Neural progenitor cell (in vitro differentiated cells): ENCODE measurements around the gene POLR2C. TPM values are rescaled to one million over a fixed set of nuclear protein-coding genes. Genes with fewer than 3 reads are reported as not detected.
A peak's percentile ranks its signal among the peaks of the same experiment; 100 is the strongest.

ENCODE experiments used
- DNase-seq: peaks from one replicate; pipeline ENCODE4 v3.0.0-alpha.2; 2016; ENCODE audit warnings: low spot score
- H2AFZ ChIP-seq: fragments of 200-600 bp; sonication (generic); replicated peaks from 2 replicates; pipeline ENCODE4 v1.6.1; 2016; ENCODE audit warnings: antibody characterized with exemption
- H3F3A ChIP-seq: fragments of 200-600 bp; sonication (generic); 2 replicates; pipeline ENCODE4 v1.6.1; 2016; ENCODE audit warnings: antibody characterized with exemption, low read depth
- H3K27ac ChIP-seq: fragments of 200-600 bp; sonication (generic); 2 replicates; pipeline ENCODE4 v1.5.1; 2016; ENCODE audit warnings: mild to moderate bottlenecking
- H3K27me3 ChIP-seq: fragments of 200-600 bp; sonication (generic); 2 replicates; pipeline ENCODE4 v1.6.1; 2016; ENCODE audit warnings: mild to moderate bottlenecking, moderate library complexity
- H3K36me3 ChIP-seq: fragments of 200-600 bp; sonication (generic); 2 replicates; pipeline ENCODE4 v1.5.1; 2016
- H3K4me1 ChIP-seq: fragments of 200-600 bp; sonication (generic); 2 replicates; pipeline ENCODE4 v1.6.1; 2016; ENCODE audit warnings: mixed run types
- H3K4me2 ChIP-seq: fragments of 200-600 bp; sonication (generic); 2 replicates; pipeline ENCODE4 v1.6.1; 2016
- H3K4me3 ChIP-seq: fragments of 200-600 bp; sonication (generic); 2 replicates; pipeline ENCODE4 v1.5.1; 2016
- H3K79me2 ChIP-seq: fragments of 200-600 bp; sonication (generic); 2 replicates; pipeline ENCODE4 v1.6.1; 2016; ENCODE audit warnings: low read depth
- H3K9ac ChIP-seq: fragments of 200-600 bp; sonication (generic); 2 replicates; pipeline ENCODE4 v1.6.1; 2016
- H3K9me3 ChIP-seq: fragments of 200-600 bp; sonication (generic); 2 replicates; pipeline ENCODE4 v1.5.1; 2016; ENCODE audit warnings: low read depth
- H4K20me1 ChIP-seq: fragments of 200-600 bp; sonication (generic); 2 replicates; pipeline ENCODE4 v1.6.1; 2016; ENCODE audit warnings: low read depth
- H3K27ac Mint-ChIP-seq: 3 replicates; pipeline ENCODE4 v1.8.0; 2021; ENCODE audit warnings: mixed read lengths
- H3K27me3 Mint-ChIP-seq: 2 replicates; pipeline ENCODE4 v1.8.0; 2022; ENCODE audit warnings: low read depth, mild to moderate bottlenecking, inconsistent platforms, moderate library complexity, mixed read lengths; ENCODE audit not compliant: insufficient read depth
- H3K36me3 Mint-ChIP-seq: 3 replicates; pipeline ENCODE4 v1.8.0; 2021; ENCODE audit warnings: mixed read lengths
- H3K4me1 Mint-ChIP-seq: 3 replicates; pipeline ENCODE4 v1.8.0; 2021; ENCODE audit warnings: mixed read lengths
- H3K4me3 Mint-ChIP-seq: 3 replicates; pipeline ENCODE4 v1.8.0; 2021; ENCODE audit warnings: mild to moderate bottlenecking, moderate library complexity, mixed read lengths
- H3K9me3 Mint-ChIP-seq: 3 replicates; pipeline ENCODE4 v1.8.0; 2020; ENCODE audit warnings: mixed read lengths
- CTCF ChIP-seq: fragments of 200-600 bp; sonication (generic); IDR thresholded peaks from 2 replicates; pipeline ENCODE4 v1.5.1; 2017; ENCODE audit warnings: antibody characterized with exemption, mild to moderate bottlenecking
- EZH2 ChIP-seq: fragments of 200-600 bp; sonication (generic); IDR thresholded peaks from 2 replicates; pipeline ENCODE4 v1.6.1; 2017; ENCODE audit warnings: antibody characterized with exemption, mild to moderate bottlenecking, moderate library complexity
- EZH2phosphoT487 ChIP-seq: fragments of 200-600 bp; sonication (generic); IDR thresholded peaks from 2 replicates; pipeline ENCODE4 v1.6.1; 2017; ENCODE audit warnings: antibody characterized with exemption
- total RNA-seq: library from RNA; depleted of rRNA; stranded (reverse); fragments of >200 nt; gene quantifications from 2 replicates; pipeline ENCODE4 v1.2.3, GENCODE V29; 2015; ENCODE audit warnings: low replicate concordance

POLR2C gene
- total RNA-seq, 1 donor from 2014 or later = 58.4 TPM

- Mint-ChIP-seq H3K9me3 (no peaks in the 10 kb centered on the region), H3K27me3 (peaks cover 10% of the 10 kb centered on the region), H3K4me1 (peaks cover 31% of the 10 kb centered on the region), H3K4me3 (no peak overlapping the region), H3K27ac (peak overlapping the region; percentile 39), H3K36me3 (peaks cover 2% of the 10 kb centered on the region)
- H3K9ac ChIP-seq = no peak overlapping the region
- H3K4me2 ChIP-seq = no peak overlapping the region
- H3K4me3 ChIP-seq = no peak overlapping the region
- H3K27me3 ChIP-seq = no peaks in the 10 kb centered on the region
- H3K36me3 ChIP-seq = no peaks in the 10 kb centered on the region
- peaks cover 11% of the 10 kb centered on the region for H3K4me1 ChIP-seq
- no peak overlapping the region for H3K27ac ChIP-seq
- no peak overlapping the region for H2AFZ ChIP-seq
- no peaks in the 10 kb centered on the region for H3K9me3 ChIP-seq
- H4K20me1 ChIP-seq = no peaks in the 10 kb centered on the region
- TF ChIP-seq CTCF (no peak), EZH2 (no peak), EZH2phosphoT487 (no peak)
- no peak for DNase-seq
- H3K79me2 ChIP-seq = no peaks in the 10 kb centered on the region
- peaks cover 5% of the 10 kb centered on the region for H3F3A ChIP-seq
Observed at GRCh38 chr16:57510016-57510871, 47.8 kb downstream of the POLR2C start.

GRCh38 chr16:57512296-57513001 is 50.0 kb downstream of the POLR2C start:
- Mint-ChIP-seq H3K27ac (peak overlapping the region; percentile 37), H3K27me3 (peaks cover 8% of the 10 kb centered on the region), H3K4me1 (peaks cover 22% of the 10 kb centered on the region), H3K36me3 (peaks cover 5% of the 10 kb centered on the region), H3K9me3 (no peaks in the 10 kb centered on the region), H3K4me3 (no peak overlapping the region)
- Histone ChIP-seq H3K36me3 (no peaks in the 10 kb centered on the region), H3K9ac (no peak overlapping the region), H3K4me1 (peaks cover 8% of the 10 kb centered on the region), H3K9me3 (no peaks in the 10 kb centered on the region), H3K27ac (no peak overlapping the region), H2AFZ (no peak overlapping the region), H3F3A (peaks cover 5% of the 10 kb centered on the region), H3K4me2 (no peak overlapping the region), H3K27me3 (no peaks in the 10 kb centered on the region), H4K20me1 (no peaks in the 10 kb centered on the region), H3K4me3 (no peak overlapping the region), H3K79me2 (no peaks in the 10 kb centered on the region)
- TF ChIP-seq CTCF = no peak
- no peak for DNase-seq

GRCh38 chr16:57513371-57514102 is 51.1 kb downstream of the POLR2C start:
- no peak overlapping the region for H3K4me3 Mint-ChIP-seq
- DNase-seq = no peak
- peaks cover 5% of the 10 kb centered on the region for H3F3A ChIP-seq
- H3K9me3 Mint-ChIP-seq = no peaks in the 10 kb centered on the region
- no peaks in the 10 kb centered on the region for H3K4me1 ChIP-seq
- H3K9me3 ChIP-seq = no peaks in the 10 kb centered on the region
- no peaks in the 10 kb centered on the region for H4K20me1 ChIP-seq
- H3K27ac ChIP-seq = no peak overlapping the region
- no peaks in the 10 kb centered on the region for H3K27me3 ChIP-seq
- H3K79me2 ChIP-seq = no peaks in the 10 kb centered on the region
- peaks cover 16% of the 10 kb centered on the region for H3K4me1 Mint-ChIP-seq
- H3K36me3 Mint-ChIP-seq = peaks cover 5% of the 10 kb centered on the region
- TF ChIP-seq EZH2phosphoT487 (no peak), EZH2 (no peak), CTCF (no peak)
- no peak overlapping the region for H3K27ac Mint-ChIP-seq
- H3K27me3 Mint-ChIP-seq = peaks cover 8% of the 10 kb centered on the region
- no peak overlapping the region for H3K4me2 ChIP-seq
- H3K4me3 ChIP-seq = no peak overlapping the region
- H3K9ac ChIP-seq = no peak overlapping the region
- H3K36me3 ChIP-seq = no peaks in the 10 kb centered on the region
- no peak overlapping the region for H2AFZ ChIP-seq
